GM08714 (cell line): ENCODE data around the gene POLR2J.

ENCODE experiments used
- H3K4me3 ChIP-seq: fragments of 200-500 bp; sonication (Bioruptor generic); 2 replicates; pipeline ENCODE4 v1.5.1; 2014; ENCODE audit warnings: mild to moderate bottlenecking, low read length, inconsistent platforms
- ZNF274 ChIP-seq: IDR thresholded peaks from 2 replicates; pipeline ENCODE4 v1.6.1; 2012; ENCODE audit warnings: mild to moderate bottlenecking, low read depth, low read length

The POLR2J gene

DNA sequence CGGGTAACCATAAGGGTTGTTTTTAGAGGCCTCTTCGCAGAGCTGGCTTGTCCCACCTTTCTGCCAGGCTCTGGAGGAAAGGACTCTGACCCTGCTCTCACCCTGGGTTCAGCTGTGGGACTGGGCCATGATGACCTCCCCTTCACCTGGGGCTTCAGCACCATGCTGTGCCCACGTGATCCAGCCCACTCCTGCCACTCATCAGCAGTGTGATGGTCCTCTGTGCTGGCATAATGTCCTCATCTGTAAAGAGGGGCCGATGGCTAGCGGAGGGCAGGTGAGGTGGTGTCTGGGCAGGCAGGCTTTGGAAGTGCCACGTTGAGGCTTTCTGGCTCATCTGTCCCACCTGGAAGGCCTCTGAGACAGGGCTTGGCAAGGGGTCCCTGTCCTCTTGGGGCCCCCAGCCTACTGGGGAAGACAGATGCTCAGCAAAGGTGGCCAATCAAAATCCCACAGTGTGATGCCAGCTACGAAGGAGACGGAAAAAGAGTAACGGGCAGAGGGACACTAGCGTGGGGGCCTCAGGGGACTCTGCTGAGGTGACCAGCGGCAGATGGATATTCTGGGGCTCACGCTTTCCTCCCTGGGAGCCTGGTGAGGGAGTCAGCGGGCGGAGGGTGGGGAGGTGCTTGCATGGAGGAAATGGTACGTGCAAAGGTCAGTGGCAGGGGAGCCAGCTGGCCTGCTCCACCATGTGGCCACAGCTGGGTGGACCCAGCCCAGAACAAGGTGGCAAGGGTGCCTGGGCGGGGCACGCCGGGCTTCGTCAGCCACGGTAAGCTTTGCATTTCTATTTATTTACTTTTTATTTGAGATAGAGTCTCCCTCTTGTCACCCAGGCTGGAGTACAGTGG is 8.5 kb downstream of the POLR2J start:
- no peak overlapping the region for H3K4me3 ChIP-seq
- no peak for TF ChIP-seq ZNF274

DNA sequence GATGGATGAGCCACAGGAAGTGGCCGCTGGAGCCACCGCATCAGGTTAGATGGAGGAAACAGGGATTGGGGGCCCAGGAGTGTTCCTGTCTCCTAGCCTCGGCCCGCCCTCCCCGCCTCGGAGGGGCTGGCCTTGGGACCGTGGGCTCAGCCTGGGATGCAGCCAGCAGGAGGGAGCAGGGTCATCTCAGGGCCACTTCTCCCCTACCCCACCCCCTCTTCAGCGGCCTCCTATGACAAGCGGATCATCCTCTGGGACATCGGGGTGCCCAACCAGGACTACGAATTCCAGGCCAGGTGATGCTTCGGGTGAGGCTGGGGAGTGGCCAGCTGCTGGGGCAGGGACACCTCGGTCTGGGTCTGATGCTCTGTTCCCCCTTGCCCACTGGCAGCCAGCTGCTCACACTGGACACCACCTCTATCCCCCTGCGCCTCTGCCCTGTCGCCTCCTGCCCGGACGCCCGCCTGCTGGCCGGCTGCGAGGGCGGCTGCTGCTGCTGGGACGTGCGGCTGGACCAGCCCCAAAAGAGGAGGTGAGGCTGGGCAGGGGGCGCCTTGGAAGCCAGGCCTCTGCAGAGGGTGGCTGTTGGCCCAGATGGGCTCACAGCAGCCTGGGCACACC is 9.3 kb downstream of the POLR2J start:
- no peak overlapping the region for H3K4me3 ChIP-seq
- no peak for TF ChIP-seq ZNF274

- H3K4me3 ChIP-seq = no peak overlapping the region
- no peak for TF ChIP-seq ZNF274
Measured at GRCh38 chr7:102468478-102469350, 10.0 kb downstream of the POLR2J start.

DNA sequence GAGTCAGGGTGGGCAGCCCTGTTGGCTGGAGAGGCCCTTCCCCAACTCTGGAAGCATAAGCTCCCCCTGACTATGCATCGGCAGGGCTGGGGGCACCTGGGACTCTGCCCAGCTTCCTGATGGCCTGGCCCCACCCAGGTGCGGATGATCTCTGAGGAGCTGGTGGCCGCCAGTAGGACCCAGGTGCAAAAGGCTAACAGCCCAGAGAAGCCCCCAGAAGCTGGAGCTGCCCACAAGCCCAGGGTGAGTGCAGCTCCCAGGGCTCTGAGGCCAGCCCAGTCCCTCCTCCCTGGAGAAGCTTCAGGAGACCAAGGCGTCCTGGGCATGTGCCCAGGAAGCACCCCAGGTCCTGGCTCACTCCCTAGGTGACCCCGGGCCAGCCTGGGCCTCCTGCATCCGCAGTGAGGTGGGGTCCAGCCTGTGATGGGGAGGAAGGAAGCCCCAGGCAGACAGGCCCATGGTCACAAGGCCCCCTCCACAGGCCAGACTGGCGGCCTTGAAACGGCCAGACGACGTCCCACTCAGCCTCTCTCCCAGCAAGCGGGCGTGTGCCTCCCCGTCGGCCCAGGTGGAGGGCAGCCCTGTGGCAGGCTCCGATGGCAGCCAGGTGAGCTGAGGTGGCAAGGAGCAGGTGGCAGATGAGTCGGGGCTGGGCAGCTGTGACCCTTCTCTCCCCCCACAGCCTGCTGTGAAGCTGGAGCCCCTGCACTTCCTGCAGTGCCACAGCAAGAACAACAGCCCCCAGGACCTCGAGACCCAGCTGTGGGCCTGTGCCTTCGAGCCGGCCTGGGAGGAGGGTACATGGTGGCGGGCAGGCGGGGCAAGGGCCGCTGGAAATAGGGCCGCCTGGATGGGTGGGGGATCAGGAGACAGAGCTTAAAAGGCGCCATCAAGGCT is 10.9 kb downstream of the POLR2J start:
- no peak overlapping the region for H3K4me3 ChIP-seq
- TF ChIP-seq ZNF274 = no peak

- H3K4me3 ChIP-seq = no peak overlapping the region; the same call in 1 of the 2 replicates
- no peak for TF ChIP-seq ZNF274
Measured at GRCh38 chr7:102466097-102466496, 12.6 kb downstream of the POLR2J start.

DNA sequence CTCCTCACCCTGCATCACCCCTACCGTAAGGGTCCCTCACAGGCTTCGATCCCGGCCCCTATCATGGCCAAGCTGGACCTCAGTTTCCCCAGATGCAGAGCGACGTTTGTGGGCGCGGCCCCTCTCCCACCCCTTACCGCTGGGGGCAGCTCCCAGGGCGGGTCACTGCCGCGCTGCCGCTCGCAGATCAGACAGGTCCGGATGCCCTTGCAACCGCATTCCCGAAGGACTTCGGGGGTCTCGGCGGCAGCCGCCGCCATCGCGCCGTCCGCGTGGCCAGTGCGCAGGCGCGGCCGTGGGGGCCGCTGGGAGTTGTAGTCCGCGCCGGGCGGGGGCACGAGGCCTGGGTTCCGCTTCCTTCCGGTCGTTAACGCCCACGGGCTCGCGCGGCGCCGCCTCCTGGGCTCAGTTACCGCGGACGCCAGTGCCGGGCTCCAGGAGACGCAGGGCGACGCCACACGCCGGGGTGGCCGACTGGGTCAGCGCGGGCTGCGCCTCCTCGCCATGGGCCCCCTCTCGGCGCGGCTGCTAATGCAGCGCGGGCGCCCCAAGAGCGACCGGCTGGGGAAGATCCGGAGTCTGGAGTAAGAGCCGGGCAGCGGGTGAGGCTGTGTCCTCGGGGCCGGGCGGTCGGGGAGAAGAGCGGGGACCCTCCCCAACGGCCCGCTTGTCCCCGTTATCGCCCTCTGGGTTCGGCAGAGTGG is 14.0 kb downstream of the POLR2J start, which contains the start of the genes ALKBH4 and LRWD1:
Gene ALKBH4, minus strand, starts transcription at position 287 of the 704 bp plus-strand sequence. Its CDS starts 27 bp downstream, at position 260.
Gene LRWD1, plus strand, starts transcription at position 408 of the 704 bp plus-strand sequence. Its CDS starts 97 bp downstream, at position 505.
- no peak for TF ChIP-seq ZNF274
- peak within 1 kb of the TSS; percentile 84 for H3K4me3 ChIP-seq

DNA sequence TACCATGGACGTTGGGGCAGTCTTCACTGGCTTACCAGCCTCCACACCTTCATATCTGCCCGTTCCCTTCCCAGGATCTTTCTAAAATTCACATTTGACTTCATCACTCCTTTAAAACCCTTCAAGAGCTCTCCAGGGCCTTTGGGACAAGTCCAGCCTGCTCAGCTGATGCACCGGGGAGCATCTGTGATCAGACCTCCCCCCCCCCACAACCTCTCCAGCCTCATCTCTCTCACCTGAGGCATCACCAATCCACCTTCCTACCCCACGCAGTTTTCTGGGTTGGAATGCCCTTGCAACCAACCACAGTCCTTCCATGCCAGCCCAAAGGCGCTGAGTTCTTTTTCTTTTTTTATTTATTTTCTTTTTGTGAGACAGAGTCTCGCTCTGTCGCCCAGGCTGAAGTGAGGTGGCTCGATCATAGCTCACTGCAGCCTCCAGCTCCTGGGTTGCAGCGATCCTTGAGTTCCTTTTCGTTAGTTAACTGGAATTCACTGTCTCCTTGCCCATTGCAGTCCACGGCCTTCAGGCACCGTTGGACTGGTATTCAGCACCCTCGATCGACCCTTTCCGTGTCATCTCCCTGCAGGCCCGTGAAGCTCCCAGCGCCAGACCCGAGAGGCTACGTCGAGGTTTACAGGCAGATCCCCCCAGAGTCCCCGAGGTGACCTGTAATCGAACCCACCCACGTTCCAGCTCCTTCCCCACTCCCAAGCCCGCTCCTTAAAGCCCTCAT is 14.7 kb downstream of the POLR2J start:
- H3K4me3 ChIP-seq = peak overlapping the region; percentile 84
- TF ChIP-seq ZNF274 = no peak

- H3K4me3 ChIP-seq = no peak overlapping the region
- TF ChIP-seq ZNF274 = no peak
Measured at GRCh38 chr7:102460467-102460866, 18.3 kb downstream of the POLR2J start.

DNA sequence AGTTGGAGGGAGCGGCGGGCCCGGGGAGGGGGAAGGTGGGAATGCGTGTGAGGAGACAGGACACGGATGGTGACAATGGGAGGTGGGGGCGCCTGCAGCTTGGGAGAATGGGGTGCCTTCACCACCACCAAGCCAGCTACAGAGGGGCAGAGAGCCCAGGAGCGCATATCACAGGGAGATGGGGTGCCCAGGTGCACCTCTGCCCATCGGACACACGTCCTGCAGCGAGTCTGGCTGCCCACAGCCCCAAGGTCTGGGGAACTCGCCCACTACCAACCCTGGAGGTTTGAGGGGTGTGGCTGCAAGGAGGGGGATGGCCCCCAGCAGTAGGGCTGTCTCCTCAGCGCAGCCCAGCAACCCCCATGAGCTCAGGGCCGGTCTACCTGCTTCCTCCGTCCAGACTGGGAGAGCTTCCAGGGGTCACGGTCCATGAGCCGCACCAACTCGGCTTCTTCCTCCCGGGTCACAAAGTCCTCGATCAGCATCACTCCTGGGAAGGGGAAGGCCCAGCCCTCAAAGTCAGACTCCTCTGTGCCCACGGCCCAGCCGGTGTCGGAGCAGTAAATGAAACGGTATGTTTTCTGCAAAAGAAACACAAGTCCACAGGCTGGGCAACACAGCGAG is 19.4 kb downstream of the POLR2J start:
- TF ChIP-seq ZNF274 = no peak
- no peak overlapping the region for H3K4me3 ChIP-seq

DNA sequence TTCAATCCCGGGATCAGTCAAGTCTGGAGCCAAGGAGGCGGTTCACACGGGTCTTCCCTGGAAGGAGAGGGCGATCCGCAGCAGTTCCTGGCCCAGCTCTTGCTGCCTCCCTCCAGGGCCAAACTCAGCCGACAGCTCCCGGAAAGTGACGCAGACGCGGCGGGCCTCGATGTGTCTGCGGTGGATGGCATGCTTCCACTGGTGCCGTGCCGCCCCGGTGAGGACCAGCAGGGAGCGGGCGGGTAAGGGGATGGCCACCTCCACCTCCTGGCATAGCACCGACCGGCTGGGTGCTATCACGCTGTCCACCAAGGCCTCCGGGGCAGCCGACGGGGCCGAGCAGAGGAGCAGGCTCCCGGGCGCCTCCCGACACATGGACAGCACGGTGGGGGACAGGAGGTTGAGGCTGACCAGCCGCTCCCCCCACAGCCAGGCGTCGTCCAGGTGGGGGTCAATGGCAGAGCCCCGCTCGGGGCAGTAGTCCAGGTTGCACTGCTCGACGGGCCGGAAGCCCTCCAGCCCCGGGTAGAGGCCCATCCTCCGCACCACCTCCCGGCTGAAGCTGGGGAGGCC is 21.3 kb downstream of the POLR2J start:
- no peak for TF ChIP-seq ZNF274
- no peak overlapping the region for H3K4me3 ChIP-seq

DNA sequence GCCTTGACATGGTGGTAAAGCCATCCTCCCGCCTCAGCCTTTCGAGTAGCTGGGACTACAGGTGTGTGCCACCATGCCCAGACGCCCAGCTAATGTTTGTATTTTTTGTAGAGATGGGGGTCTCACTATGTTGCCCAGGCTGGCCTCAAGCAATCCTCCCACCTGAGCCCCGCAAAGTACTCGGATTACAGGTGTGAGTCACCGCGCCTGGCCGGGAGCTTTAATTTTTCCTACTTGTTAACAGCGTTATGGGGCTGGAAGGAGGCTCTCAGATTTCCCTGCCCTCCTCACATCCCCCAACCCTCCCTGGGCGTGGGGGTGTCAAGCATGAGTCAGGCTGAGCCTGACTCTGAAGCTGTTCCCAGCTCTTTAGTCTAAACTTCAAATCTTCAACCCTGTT is 22.4 kb downstream of the POLR2J start:
- no peak overlapping the region for H3K4me3 ChIP-seq
- TF ChIP-seq ZNF274 = no peak
